Coronary artery (tissue), 2 donors: ENCODE measurements around the gene APAF1.
A peak's percentile ranks its signal among the peaks of the same experiment; 100 is the strongest.
"Not testable (repeated sequence)": the region's sequence is repeated elsewhere in the genome, so short reads cannot be mapped to it uniquely, and the experiment has no call there.

ENCODE experiments used
- DNase-seq: peaks from one replicate; pipeline ENCODE4 v3.0.0-alpha.2; 2017; ENCODE audit warnings: low spot score
- H3K27ac ChIP-seq, 2 donors: fragments of 200-600 bp; sonication (generic); one replicate each; pipeline ENCODE4 v1.5.1; 2016 to 2019
- H3K4me3 ChIP-seq: fragments of 200-600 bp; sonication (generic); 2 replicates; pipeline ENCODE4 v1.5.1; 2016; ENCODE audit warnings: mild to moderate bottlenecking, moderate library complexity
- TF ChIP-seq, protein P1 (sequence below): fragments of 200-600 bp; sonication (generic); IDR thresholded peaks from one replicate; pipeline ENCODE4 v1.5.1; 2019; ENCODE audit warnings: antibody characterized with exemption

APAF1 gene

DNA sequence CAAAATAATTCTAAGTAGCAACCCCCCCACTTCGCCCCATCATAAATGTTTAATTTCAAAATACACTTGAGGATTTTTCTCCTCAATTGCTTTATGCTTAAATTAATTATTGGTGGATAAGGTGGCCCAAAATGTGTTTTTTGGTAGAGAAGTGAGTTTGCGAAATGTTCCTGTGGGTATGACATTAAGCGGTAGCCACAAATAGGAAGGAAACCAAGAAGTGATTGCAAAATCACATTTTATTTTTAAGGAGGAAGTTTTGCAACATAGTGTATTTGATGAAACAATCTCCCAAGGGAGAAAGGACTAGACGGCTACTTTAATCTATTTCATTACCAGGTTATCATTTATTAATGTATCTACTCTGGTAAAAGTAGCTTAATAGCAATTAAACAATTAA lies 26.1 kb upstream of the APAF1 start:
- TF ChIP-seq, protein P1, sequence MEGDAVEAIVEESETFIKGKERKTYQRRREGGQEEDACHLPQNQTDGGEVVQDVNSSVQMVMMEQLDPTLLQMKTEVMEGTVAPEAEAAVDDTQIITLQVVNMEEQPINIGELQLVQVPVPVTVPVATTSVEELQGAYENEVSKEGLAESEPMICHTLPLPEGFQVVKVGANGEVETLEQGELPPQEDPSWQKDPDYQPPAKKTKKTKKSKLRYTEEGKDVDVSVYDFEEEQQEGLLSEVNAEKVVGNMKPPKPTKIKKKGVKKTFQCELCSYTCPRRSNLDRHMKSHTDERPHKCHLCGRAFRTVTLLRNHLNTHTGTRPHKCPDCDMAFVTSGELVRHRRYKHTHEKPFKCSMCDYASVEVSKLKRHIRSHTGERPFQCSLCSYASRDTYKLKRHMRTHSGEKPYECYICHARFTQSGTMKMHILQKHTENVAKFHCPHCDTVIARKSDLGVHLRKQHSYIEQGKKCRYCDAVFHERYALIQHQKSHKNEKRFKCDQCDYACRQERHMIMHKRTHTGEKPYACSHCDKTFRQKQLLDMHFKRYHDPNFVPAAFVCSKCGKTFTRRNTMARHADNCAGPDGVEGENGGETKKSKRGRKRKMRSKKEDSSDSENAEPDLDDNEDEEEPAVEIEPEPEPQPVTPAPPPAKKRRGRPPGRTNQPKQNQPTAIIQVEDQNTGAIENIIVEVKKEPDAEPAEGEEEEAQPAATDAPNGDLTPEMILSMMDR: no peak

DNA sequence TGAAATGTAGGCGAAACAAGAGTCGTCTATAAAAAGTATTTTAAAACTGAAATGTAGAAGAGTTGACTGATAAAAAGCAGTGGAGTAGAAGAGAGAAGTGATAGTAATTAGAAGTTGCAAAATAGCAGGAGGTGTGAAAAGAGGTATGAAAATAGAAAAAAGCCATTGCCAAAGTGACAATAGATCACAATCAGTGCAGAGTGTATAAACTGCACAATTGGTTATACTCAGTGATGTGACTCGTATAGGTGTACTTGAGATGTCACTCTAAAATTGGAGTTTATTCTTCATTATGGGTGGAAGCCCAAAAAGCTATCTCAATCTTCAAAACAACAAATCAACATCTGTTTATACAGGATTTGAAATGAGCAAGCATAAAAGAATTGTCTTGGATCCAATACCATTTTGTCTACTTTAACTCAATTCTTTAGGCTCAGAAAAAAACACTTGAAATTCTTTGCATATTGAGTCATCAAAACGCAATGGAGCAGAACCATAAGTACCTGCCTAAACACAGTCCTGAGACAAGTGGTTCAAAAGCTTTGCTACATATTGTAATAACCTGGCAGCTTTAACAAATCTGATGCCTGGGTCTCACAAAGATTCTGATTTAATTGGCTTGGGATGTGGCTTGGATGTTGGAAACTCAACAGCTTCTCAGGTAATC lies 9.3 kb upstream of the APAF1 start:
- no peak overlapping the region for H3K27ac ChIP-seq
- TF ChIP-seq, protein P1: no peak
- H3K4me3 ChIP-seq: no peak overlapping the region
- DNase-seq: no peak

More for the DNA sequence above, 26.1 kb upstream of the APAF1 start:
- Histone ChIP-seq H3K27ac (peak overlapping the region in 1 of 2 donors; percentile 10), H3K4me3 (no peak overlapping the region)
- no peak for DNase-seq

DNA sequence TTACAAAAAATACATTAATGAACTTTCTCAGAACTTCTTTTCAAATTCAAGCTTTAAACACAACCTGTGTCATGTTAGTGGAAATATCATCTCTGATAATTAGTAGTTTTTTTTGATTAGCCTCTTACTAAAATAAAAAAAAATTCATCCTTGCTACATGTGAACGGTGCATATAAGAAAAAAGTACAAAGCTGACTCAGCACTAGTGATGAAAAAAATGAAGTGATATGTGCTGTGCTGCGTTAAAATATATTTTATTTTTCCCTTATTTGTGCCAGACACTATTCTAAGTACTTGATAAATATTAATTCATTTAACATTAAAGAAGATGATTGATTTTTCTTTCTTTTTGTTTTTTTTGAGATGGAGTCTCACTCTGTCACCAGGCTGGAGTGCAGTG lies 8.0 kb upstream of the APAF1 start:
- no peak overlapping the region for H3K4me3 ChIP-seq
- TF ChIP-seq, protein P1: no peak
- no peak for DNase-seq
- H3K27ac ChIP-seq: no peak overlapping the region

DNA sequence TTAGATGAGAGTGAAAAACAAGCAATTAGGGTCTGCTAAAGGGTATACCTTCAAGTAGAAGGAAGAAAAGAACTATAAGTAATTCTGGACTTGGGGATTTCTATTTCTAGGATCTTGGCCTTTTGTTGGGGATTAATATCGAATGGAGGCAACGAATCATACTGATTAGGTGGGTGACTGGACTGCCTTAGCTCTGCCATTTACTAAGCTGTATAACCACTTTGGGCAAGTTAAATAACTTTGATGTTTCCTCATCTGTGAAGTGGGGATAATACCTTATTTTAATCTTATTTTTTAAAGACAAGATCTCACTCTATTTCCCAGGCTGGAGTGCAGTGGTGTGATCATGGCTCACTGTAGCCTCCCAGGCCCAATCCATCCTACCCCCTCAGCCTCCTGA lies 7.1 kb upstream of the APAF1 start:
- H3K27ac ChIP-seq: no peak overlapping the region
- H3K4me3 ChIP-seq: no peak overlapping the region
- DNase-seq: no peak
- TF ChIP-seq, protein P1: no peak

DNA sequence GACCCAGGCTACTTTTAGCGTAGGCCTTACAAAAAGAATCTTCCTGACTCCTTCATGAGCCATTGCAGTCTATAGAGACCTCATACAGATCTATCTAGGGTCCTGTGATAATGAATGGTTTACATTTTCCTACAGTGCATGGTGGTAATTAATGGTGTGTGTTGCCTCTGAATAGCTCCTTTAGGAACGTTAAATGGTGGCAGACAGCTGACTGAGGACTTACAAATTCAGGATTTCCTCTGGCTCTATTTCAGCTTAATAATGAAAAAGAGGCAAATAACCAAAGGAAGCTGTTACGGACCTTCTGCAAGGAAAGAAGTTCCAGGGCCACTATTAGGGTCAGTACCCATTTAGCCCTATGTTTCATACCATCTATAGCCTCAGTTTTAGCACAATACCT lies 5.6 kb upstream of the APAF1 start:
- Histone ChIP-seq H3K4me3 (no peak overlapping the region), H3K27ac (no peak overlapping the region)
- DNase-seq: no peak
- TF ChIP-seq, protein P1: no peak

DNA sequence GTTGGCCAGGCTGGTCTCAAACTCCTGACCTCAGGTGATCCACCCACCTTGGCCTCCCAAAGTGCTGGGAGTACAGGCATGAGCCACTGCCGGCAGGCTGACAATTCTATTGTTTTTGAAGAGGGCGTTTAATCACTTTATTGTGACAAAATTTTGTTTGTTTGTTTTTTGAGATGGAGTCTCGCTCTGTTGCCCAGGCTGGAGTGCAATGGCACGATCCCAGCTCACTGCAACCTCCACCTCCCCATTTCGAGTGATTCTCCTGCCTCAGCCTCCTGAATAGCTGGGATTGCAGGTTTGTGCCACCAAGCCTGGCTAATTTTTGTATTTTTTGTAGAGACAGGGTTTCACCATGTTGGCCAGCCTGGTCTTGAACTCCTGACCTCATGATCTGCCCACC lies 2.3 kb upstream of the APAF1 start:
- not testable (repeated sequence) for H3K4me3 ChIP-seq, DNase-seq, H3K27ac ChIP-seq

DNA sequence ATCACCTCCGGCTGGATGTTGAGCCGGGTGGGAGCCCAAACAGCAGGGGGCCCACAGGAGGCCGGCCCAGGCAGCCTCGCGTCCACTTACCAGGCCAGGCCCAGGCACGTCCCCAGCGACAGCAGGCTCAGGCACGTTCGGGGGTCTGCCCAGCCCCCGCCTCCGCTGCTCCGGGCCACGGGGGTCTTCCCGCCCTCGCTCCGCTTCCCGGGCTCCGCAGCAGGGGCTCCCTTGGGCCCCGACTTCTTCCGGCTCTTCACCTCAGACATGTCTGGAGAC lies 718 bp upstream of the APAF1 start:
- TF ChIP-seq, protein P1: no peak
- DNase-seq: no peak
- Histone ChIP-seq H3K4me3 (peak overlapping the region; percentile 78), H3K27ac (peak overlapping the region; percentile 81 to 88)

DNA sequence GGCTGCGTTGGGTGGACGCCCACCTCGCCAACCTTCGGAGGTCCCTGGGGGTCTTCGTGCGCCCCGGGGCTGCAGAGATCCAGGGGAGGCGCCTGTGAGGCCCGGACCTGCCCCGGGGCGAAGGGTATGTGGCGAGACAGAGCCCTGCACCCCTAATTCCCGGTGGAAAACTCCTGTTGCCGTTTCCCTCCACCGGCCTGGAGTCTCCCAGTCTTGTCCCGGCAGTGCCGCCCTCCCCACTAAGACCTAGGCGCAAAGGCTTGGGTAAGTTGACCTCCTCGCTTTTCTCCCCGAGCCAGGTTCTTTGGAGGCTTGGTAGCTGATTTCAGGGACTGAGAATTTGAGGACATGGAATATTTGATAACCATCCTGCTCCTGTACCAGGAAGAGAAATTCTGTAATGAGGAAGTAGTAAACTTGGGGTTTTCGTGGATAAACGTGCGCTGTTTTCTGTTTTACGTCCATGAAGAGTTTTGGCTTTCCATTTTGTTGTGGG lies 530 bp downstream of the APAF1 start:
- TF ChIP-seq, protein P1: no peak
- Histone ChIP-seq H3K4me3 (peak overlapping the region; percentile 78), H3K27ac (peak overlapping the region; percentile 81 to 88)
- DNase-seq: no peak
